Measurements from ENCODE around the gene GJB3. TPM values are rescaled to one million over a fixed set of nuclear protein-coding genes. Genes with fewer than 3 reads are reported as not detected.

Gene GJB3
- total and polyA plus RNA-seq, 2 donors from 2014 or later = 8.8 TPM; not detected in 1

DNA sequence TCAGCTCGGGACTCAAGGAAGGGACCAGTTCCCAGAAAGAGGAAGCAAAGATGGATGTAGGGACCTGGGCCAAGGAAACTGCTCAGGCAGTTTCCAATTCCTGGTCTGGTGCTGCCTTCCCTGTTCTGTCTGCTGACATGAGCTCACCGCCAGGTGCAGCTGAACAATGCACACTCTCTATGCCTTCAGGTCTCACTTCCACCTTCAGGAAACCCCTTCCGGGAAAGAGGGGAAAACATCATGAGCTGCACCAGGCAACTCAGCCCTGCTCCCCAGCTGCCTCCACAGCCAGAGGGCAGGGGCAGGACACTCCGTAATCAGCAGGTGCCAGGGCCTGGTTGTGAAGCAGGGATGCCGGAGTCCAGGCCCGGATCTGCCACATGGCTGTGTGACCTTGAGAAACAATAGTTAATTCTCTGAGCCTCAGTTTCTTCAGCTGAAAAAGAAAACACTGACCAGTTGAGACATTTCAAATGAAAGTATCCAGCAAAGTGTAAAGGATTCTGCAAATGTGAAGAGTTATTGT is 50.8 kb downstream of the GJB3 start:
- TF ChIP-seq, protein P1, sequence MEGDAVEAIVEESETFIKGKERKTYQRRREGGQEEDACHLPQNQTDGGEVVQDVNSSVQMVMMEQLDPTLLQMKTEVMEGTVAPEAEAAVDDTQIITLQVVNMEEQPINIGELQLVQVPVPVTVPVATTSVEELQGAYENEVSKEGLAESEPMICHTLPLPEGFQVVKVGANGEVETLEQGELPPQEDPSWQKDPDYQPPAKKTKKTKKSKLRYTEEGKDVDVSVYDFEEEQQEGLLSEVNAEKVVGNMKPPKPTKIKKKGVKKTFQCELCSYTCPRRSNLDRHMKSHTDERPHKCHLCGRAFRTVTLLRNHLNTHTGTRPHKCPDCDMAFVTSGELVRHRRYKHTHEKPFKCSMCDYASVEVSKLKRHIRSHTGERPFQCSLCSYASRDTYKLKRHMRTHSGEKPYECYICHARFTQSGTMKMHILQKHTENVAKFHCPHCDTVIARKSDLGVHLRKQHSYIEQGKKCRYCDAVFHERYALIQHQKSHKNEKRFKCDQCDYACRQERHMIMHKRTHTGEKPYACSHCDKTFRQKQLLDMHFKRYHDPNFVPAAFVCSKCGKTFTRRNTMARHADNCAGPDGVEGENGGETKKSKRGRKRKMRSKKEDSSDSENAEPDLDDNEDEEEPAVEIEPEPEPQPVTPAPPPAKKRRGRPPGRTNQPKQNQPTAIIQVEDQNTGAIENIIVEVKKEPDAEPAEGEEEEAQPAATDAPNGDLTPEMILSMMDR (IDR thresholded peaks at IDR 0.05; ENCODE audit: borderline replicate concordance, extremely low read depth, insufficient read depth) = no peak
- Histone ChIP-seq H3K4me1 (ENCODE audit: control insufficient read depth in 2 of 3, insufficient read depth in 2 of 3, low read depth in 1 of 3, low read length in 3 of 3) (peaks cover 0 to 8% (median 4%) of the 10 kb centered on the region in 3 donors), H3K4me3 (ENCODE audit: low read length in 3 of 3) (no peak overlapping the region), H3K9me3 (ENCODE audit: control insufficient read depth in 2 of 3, insufficient read depth in 1 of 3, low read length in 3 of 3) (no peaks in the 10 kb centered on the region), H3K9ac (ENCODE audit: low read length in 3 of 3) (no peak overlapping the region), H3K27ac (ENCODE audit: low read depth in 2 of 2, low read length in 2 of 2) (no peak overlapping the region), H3K27me3 (ENCODE audit: control insufficient read depth, insufficient read depth, low read length) (no peaks in the 10 kb centered on the region), H3K36me3 (ENCODE audit: control insufficient read depth in 2 of 3, insufficient read depth in 3 of 3, low read length in 3 of 3) (peaks cover 0 to 3% (median 0%) of the 10 kb centered on the region in 3 donors)
- intact Hi-C loops (cut with DNase I) = no loop called here
- FAIRE-seq = no peak
- DNase-seq = no peak

DNA sequence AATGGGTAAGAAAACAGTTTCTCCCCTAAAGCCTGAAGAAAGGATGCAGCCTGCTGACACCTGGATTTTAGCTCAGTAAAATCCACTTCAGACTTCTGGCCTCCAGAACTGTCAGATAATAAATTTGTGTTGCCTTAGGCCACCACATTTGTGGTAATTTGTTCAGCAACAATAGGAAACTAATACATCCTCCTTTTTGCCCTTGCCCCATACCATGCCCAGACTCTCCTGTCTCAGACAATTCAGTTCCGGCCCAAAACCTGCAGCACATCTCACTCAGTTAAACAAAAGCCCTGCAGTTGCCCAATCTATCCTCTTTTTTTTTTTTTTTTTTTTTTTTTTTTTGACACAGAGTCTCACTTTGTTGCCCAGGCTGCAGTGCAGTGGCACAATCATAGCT is 52.7 kb downstream of the GJB3 start:
- peaks cover 0 to 8% (median 4%) of the 10 kb centered on the region in 3 donors for H3K4me1 ChIP-seq (ENCODE audit: control insufficient read depth in 2 of 3, insufficient read depth in 2 of 3, low read depth in 1 of 3, low read length in 3 of 3)
- H3K9me3 ChIP-seq (ENCODE audit: control insufficient read depth in 2 of 3, insufficient read depth in 1 of 3, low read length in 3 of 3) = no peaks in the 10 kb centered on the region
- no peak overlapping the region for H3K27ac ChIP-seq (ENCODE audit: low read depth in 2 of 2, low read length in 2 of 2)
- peaks cover 0 to 3% (median 0%) of the 10 kb centered on the region in 3 donors for H3K36me3 ChIP-seq (ENCODE audit: control insufficient read depth in 2 of 3, insufficient read depth in 3 of 3, low read length in 3 of 3)
- H3K27me3 ChIP-seq (ENCODE audit: control insufficient read depth, insufficient read depth, low read length) = no peaks in the 10 kb centered on the region
- H3K9ac ChIP-seq (ENCODE audit: low read length in 3 of 3) = no peak overlapping the region
- intact Hi-C loops (cut with DNase I) = no loop called here
- DNase-seq (no peak), FAIRE-seq (no peak)
- TF ChIP-seq, protein P1 (IDR thresholded peaks at IDR 0.05; ENCODE audit: borderline replicate concordance, extremely low read depth, insufficient read depth) = no peak
- no peak overlapping the region for H3K4me3 ChIP-seq (ENCODE audit: low read length in 3 of 3)

Other genes with a start within 250 kb of the GJB3 start
- gene GJB5, start 26.2 kb upstream of the GJB3 start, total RNA-seq = not detected
- gene GJB5, start 26.2 kb upstream of the GJB3 start, polyA plus RNA-seq (ENCODE audit: insufficient read depth, low read depth, low replicate concordance) = not detected
- 0.50 TPM for gene GJB4, start 21.5 kb upstream of the GJB3 start, total RNA-seq
- not detected for gene GJB4, start 21.5 kb upstream of the GJB3 start, polyA plus RNA-seq (ENCODE audit: insufficient read depth, low read depth, low replicate concordance)
- 15.6 TPM for gene GJA4, start 11.8 kb downstream of the GJB3 start, total RNA-seq
- 31.9 TPM for gene GJA4, start 11.8 kb downstream of the GJB3 start, polyA plus RNA-seq (ENCODE audit: insufficient read depth, low read depth, low replicate concordance)
- gene SMIM12, start 78.5 kb downstream of the GJB3 start, total RNA-seq = 49.2 TPM
- 85.9 TPM for gene SMIM12, start 78.5 kb downstream of the GJB3 start, polyA plus RNA-seq (ENCODE audit: insufficient read depth, low read depth, low replicate concordance)
- 1.0 TPM for gene DLGAP3, start 148.4 kb downstream of the GJB3 start, total RNA-seq
- 0.71 TPM for gene DLGAP3, start 148.4 kb downstream of the GJB3 start, polyA plus RNA-seq (ENCODE audit: insufficient read depth, low read depth, low replicate concordance)
- 44.2 TPM for gene TMEM35B, start 204.1 kb downstream of the GJB3 start, total RNA-seq
- 48.3 TPM for gene TMEM35B, start 204.1 kb downstream of the GJB3 start, polyA plus RNA-seq (ENCODE audit: insufficient read depth, low read depth, low replicate concordance)

Data from kidney (tissue), 14 donors.